ENCODE measurements around the gene TRAPPC10.

TRAPPC10 gene

DNA sequence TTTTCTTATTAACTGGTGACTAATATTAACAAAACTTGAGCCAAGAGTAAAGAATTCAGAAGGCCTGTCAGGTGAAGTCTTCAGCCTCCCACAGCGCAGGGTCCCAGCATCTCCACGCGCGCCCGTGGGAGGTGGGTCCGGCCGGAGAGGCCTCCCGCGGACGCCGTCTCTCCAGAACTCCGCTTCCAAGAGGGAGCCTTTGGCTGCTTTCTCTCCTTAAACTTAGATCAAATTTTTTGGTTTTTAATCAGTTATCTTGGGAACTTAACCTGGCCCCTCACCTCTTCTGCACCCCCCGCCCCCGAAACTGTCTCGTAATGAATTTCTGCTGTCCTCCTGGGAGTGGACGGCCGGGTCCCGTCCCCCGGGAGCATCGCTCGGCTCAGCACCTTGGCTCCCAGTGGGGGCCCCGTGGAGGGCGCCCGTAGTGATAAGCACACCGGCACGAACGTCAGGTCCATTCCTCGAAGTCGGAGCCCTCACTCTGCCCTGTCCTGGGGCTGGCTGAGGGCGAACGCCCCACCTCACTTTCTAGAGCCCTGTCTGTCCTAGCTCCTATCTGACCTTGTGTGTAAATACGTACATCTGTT is 29.5 kb upstream of the TRAPPC10 start:
- no peak for DNase-seq

DNA sequence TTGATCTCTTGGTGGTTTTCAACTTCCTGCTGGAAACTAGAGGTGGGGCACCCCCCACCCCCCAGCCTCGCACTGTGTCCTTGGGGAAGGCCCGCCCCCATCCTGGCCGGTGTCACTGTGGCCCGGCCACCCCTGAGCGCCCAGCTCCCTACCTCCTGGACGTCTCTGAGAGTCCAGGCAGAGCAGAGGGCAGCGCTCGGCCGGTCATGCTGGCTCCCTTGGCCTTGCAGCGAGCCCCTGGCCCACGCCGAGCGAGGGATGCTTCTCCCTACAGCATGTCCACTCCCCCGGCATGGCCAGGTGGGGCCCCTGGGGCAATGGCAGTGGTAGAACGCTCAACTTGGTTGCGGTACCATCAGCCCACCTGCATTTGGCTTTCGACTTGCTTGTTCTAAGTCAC is 28.7 kb upstream of the TRAPPC10 start:
- no peak for DNase-seq

DNA sequence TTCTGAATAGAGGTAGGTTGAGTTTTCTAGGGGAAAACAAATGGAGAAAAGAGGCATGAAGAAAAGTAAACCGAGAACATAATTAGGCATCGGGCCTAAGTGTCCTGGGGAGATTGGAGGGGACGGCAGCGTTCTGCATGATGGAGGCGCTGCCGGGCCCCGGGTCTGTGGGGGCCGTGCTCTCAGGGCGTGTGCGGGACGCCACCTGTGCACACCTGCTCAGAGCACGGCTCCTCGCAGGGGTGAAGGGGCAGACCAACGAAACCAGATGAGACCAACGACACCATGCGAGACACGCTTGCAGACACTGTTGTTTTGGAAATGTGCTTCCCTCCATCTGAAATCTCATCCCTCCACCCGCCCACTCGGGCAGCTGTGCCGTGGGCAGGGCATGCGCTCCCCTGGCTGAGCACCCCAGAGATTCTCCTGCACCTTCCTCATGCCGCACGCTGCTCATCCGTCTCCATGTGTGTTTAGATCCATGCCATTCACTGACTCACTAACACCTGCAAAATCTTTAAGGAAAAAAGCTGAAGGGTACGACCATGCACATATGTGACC is 28.2 kb upstream of the TRAPPC10 start:
- no peak for DNase-seq

DNA sequence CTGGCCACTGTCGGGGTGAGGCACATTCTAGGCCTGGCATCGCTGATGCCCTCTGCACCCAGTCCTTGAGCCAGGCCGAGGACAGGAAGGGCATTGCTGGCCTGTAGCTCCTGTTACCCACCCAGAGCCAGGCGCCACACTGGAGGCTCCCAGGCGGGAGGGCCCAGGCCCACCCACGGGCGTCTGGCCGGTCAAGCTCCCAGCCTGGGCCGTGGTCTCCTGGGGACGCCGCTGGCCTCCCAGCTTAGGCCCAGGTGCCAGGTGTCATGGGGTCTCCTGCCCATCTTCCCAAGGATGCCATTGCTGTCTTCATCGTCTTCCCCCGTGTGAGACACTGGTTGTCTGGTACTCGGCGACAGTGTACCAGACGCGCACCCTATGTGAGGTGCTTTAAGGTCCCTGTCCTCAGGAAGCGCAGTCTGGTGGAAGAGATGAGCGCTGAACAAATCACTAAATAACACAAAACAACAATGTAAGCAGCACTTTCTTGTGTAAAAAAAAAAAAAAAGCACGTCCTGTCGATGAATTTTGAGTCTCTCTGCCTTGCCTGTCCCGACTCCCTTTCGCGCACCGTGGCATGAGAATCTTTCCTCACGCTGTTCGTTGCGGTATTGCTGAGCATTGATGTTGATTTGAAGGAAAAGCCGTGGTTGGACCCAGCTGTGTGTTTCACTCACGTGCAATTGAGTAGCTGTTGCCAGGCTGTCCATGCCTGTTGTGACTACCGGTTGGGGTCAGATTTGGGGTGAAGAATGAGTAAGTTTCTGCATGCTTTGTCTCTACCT is 27.0 kb upstream of the TRAPPC10 start:
- DNase-seq, result no peak

DNA sequence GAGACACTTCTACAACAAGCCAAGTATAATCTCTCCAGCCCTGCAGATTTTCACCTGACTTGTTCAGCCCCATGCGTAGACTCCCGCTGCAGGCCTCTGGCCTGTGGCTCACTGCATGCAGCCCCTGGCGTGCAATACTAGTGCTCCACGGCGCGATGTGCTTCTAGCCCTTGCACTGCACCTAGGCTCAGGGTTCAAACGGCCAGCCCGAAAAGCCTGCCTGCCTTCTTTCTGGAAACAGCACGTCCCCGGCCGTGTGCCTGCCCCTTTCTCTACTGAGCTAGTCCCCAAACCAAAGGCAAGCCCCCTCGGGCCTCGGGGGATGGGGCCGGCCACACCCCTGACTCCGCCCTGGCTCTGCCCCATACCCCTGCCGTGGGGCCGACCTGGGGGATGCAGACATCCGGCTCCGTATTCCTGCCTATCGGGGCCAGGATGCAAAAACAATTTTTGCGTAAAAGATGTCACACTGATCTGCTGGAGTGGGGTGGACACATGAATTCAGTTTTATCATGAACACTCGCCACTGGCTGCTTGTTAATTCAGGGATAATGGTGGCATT is 26.3 kb upstream of the TRAPPC10 start:
- DNase-seq, result no peak

DNA sequence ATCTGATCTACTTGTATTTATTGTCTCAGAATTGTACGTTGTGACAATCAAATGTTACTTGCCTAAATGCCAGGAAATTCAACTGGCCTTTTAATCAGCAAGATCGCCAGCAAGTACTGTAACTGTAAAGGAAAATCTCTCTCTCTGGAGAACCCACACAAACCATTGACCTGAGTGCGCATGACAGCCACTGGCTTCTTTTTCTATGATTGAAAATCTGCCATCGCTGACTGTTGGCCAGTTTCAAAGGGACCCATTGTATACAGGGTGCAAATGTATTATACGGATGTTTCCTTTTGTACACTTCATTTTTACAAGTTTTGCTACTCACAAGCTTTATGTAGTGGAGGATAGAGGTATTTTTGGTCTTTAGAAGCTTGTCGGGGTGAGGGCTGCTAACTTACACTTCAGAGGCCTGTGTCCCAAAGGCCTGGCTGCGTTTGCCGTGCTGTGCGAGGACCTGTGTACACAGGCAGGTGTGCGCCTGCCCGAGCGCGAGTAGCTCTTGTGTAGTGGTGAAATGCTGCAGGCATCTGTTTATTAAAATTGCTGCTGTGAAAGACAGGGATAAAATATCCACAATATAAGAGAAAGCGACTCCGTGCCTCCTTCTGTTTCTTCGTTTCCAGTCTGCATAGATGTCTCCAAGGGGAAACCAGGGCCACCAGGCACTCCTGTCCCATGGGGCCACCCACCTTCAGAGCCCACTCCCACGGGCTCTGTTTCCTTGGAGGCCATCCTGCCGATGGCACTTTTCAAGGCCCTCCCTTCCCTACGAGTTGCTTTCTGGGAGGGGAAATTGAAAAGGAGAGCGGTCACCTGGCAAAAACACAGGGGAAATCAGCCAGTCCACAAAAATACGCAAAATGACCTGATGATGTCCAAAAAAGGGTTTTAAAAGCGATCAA is 25.3 kb upstream of the TRAPPC10 start:
- DNase-seq, result no peak

DNA sequence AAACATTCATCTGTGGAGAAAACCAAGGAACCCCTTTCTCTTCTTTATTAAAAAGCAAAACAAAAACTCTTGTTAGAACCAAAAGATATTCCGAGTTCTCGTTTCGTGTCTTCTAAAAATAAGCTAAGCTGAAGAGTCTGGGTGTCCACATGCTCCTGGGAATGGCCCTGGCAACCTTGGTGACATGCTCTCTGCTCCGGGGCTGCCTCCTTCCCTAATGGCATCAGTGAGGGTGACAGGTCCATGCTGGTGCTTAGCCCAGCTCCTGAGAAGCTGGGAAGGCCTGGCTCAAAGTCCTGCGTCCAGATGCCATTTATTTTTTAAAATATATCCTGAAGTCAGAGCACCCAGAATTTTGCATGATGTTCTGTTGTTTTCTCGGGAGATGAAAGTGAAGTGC is 24.6 kb upstream of the TRAPPC10 start:
- DNase-seq, result no peak

DNA sequence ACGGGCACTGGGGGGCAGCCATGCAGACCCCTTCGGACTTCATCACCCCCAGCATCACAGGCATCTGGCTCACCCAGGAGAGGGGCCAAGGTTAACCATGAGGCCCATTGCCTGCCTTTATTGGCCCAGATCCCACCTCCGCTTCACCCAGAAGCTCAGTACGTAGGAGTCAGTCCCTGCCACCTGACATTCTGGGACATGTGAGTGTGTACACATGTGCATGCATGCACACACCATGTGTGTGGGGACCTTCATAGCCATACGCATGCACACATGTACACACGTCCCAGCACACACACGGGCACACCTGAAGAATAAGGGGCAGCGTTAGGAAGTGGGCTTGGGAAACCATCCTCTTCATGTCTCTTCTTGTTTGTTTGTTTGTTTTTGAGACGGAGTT is 24.1 kb upstream of the TRAPPC10 start:
- DNase-seq, result no peak

DNA sequence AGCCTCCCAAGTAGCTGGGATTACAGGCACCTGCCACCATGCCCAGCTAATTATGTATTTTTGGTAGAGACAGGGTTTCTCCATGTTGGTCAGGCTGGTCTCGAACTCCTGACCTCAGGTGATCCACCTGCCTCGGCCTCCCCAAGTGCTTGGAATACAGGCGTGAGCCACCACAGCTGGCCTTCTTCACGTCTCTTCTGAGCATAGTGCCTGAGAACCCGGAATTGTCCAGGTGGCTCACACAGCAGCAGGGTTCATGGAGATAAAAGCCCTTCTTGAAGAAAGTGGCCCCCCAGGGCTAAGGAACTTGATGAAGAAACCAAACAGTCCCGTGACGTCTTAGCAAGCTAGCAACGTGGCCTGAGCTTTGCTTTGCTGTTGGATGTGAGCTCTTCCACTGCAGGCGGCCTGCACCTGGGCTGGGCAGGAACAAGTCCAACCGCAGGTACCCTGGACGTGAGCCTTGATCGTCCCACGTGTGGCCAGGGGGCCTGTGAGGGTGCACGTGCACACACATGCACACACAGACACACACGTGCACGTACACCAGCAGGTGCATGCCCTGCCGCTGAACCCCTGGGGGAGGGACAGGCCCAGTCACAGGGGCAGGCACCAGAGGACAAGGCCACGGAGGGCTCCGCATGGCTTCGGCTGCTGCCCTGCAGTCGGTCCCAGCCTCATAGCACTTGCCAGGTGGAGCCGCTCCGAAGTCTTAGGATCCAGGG is 23.4 kb upstream of the TRAPPC10 start:
- DNase-seq, result no peak

DNA sequence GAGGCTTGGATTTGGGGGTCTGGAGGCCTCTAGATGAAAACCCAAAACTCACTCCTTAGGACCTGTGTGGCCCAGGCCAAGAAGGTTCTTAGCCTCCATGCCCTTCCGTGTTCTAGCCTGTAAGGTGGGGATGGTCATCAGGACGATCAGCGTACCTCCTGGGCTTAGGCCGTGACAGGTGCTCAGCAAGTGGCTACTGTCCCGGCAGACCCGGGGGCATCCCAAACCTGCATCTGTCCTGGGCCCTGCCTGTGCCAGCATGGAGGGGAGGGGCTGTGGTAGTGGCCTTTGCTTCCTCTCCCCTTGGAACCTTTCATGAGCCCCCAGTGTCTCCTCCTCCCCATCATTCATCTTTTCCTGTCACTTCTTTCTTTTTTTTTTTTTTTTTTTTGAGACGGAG is 22.7 kb upstream of the TRAPPC10 start:
- DNase-seq, result no peak

DNA sequence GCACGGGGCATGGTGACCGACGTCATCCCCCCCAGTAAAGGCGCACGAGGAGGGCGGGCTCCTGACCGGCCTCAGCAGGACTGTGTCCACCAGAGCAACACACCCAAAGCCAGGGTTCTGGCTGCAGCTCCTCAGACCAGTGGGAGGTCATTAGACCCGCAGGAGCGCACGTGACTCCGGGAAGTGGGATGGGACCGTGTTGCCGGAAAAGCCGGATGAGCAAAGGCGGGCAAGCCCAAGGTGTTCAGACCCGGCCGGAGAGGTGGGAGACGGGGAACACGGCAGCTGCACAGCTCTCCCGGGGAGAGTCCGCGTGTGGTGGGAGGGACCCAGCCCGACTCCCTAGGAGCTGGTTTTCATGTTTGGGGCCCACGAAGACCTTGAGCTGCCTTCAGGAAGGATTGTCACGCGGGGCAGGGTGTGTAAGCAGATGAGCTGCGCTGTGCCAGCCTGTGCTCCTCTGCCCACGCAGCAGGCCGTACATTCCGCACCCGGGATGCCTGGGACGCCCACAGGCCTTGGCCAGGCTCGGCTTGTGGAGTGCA is 20.6 kb upstream of the TRAPPC10 start:
- DNase-seq, result no peak

DNA sequence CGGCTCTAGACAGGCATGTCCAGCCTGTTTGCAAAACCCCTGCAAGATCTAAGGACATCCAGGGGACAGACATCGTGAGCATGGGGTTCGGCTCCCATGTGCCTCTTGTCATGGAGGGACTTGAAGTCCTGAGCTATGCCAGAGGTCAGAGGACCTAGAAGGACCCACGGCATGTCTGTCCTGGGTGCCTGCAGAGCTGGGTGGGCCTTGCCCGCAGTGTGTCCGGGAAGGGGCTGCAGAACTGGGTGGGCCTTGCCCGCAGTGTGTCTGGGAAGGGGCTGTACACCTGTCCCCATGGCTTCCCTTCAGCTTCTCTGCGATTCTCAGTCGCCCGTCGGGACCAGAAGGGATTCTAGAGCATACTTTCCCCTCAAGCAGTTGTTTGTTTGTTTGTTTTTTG is 20.0 kb upstream of the TRAPPC10 start:
- DNase-seq, result no peak

DNA sequence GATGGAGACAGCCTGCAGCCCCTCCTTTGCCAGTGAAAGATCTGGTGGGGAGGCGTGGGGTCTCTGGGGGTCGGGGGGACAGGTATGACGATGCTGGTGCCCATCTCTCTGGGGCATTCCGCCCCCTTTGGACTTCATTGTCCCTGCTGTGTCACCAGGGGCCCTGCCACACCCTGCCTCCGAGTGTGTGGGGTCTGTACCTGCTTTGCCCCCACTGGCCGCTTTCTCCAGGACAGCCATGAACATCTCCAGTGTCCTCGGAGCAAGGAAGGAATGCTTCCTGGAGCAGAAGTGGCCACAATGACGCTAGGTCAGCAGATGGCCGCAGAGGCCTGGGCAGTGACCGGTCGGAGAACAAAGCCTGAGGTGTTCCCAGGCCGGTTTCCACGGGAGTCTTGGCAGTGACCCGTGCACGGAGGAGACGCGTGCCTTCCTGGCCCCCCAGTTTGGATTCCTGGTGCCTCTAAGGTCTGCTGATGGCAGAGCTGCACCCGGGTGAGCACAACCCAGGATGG is 18.6 kb upstream of the TRAPPC10 start:
- DNase-seq, result no peak

DNA sequence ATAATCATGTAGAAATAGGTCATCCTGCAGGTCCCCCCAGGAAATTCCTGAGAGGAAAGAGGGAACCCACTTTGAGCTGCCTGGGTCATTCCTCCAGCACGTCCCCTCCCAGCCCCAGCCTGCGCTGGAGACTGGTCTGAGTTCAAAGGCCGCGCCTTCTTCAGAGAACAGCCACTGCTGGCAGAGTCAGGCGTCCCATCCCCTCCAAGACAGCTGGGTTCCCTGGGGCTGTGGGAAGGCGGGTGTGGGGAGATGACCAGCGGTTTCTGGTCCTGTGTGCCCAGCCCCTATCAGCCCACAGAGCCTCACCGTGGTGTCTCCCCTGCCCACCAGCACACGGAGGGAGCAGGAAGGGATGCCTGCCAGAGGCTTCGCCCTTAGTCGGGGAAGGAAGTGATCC is 18.0 kb upstream of the TRAPPC10 start:
- no peak for DNase-seq

DNA sequence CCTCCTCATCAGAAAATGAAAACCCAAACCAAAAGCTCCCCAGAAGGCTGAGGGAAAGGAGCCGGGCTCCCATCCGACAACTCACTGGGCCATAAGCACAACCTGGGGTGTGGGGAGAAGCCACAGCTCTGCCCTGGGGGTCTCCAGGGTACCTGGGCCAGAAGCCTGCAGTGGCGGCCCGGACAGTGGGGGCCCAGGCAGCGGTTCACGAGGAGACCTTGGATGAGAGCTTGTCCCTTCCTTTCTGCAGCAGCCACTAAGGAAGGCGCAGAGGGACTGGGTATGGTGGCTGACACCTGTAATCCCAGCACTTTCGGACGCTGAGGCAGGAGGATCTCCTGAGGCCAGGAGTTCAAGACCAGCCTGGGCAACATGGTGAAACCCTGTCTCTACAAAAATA is 17.5 kb upstream of the TRAPPC10 start:
- DNase-seq, result no peak

DNA sequence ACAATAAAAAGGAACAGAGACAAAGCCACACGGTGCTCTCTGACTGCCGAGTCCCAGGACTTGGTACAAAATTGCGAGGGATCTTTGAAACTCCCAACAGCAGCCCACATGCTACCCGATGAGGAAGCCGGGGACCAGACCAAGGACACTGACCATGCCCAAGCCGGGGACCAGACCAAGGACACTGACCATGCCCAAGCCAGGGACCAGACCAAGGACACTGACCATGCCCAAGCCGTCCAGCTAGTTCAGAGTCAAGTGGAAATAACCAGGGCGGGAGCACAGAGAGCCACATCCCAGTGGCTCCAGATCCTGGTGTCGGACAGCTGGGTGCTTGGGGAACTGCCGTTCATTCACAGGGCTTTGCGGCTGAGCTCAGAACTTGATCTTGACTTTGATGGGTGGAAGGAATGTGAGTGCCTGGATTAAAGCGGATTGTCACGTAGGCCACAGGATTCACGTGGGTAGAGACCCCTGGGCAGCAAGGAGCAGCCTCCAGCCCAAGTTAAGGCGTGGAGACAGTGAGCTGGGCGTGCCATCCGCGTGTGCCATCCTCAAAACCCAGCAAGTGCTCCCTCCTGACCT is 16.5 kb upstream of the TRAPPC10 start:
- no peak for DNase-seq

DNA sequence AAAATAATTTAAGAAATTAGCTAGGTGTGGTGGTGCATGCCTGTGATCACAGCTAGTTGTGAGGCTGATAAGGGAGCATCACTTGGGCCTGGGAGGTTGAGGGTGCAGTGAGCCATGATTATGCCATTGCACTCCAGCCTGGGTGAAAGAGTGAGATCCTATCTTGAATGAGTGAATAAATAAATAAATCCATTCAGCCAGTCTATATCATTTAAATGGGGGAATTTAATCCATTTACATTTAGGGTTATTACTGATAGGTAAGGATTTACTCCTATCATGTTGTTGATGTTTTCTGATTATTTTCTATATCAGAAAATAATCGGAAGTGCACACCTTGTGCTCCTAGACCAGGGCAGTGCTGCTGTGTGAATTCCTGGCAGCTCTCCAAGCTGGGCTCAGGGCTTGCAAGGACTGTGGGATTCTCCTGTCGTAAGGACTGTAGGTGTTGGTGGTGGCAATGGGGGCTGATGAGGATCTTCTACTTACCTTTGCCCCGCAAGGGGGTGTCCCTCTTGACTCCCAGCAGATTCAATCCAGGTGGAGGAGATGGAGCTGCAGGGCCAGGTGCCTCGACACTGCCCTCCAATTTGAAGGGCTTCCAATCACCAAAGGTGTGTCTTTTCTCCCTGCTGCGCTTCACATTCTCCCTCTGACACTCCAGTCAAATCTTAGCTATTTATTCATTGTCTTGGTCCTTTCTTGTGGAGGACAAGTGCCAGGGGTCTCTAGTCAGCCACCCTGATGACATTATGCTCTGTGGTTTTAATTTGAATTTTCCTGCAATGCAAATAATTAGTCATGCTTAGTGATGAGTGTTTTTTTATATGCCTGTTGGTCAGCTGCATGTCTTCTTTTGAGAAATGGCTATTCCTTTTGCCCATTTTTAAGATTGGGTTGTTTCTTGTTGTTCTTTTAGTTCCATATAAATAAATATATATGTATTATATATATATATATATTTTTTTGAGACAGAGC is 14.1 kb upstream of the TRAPPC10 start:
- no peak for DNase-seq

DNA sequence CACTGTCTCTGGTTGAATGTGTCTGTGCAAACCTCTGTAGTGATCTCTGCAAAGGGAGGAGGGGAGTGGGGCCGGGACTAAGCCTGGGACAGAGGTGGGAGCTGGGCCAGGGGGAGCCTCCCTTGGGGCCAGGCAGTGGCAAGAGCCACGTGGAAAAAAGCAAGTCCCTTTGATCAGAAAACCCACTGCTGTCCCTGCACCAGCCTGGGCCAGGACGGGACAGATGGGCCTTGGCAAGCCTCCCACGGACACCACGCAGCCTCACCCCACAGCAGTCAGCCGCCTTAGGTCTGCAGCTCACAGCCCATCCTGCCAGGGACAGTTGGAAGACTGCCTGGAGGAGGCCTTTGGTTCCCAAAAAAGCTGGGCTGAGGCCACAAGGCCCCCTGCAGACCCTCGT is 11.7 kb upstream of the TRAPPC10 start:
- DNase-seq, result no peak

DNA sequence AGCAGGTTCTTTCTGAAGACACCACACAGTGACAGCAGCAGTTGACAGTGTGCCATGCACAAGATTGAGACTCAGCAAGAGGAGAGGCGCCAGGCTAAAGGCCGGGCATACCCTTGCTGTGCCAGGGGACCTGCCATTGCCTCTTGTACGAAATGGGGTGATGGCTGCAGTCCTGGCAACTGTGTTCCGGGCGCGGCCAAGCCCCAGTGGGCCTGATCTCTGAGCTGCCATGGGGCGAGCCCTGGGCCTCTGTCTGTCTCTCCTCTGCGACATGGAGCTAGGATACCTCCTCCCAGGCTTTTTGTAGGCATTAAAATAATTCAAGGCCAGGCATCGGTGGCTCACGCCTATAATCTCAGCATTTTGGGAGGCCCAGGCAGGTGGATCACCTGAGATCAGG is 9.6 kb upstream of the TRAPPC10 start:
- no peak for DNase-seq

DNA sequence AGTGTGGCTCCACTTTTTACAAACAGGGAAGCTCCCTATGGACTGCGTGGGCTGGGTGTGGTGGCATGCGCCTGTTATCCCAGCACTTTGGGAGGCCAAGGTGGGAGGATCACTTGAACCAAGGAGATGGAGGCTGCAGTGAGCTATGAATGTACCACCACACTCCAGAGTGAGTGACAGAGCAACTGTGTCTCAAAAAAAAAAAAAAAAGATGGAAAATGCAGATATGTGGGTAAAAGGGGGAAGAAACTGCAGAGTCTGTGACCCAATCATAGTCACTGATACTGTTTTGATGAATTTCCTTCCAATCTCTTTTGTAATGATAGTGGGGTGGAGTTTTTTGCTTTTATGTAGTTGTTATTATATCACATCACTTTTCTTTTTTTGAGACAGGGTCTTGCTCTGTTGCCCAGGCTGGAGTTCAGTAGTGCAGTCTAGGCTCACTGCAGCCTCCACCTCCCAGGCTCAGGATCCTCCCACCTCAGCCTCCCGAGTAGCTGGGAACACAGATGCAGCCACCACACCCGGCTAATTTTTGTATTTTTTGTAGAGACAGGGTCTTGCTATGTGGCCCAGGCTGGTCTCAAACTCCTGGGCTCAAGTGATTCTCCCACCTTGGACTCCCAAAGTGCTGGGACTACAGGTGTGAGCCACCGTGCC is 8.7 kb upstream of the TRAPPC10 start:
- no peak for DNase-seq
